K562 (cell line): Measurements from ENCODE around the gene DIMT1. TPM values are rescaled to one million over a fixed set of nuclear protein-coding genes. Genes with fewer than 3 reads are reported as not detected.

ENCODE experiments used
- ATAC-seq: fragments of 200-7000 bp; cut with Tn5 transposase; 3 replicates; pipeline ENCODE4 v1.9.1; 2020; ENCODE audit warnings: moderate library complexity
- BruUV-seq: library from RNA; stranded (reverse); fragments of 400-500 nt; replicated peaks from 2 replicates; lab custom pipeline; 2021; lab: Mats Ljungman, UMichigan
- CTCF ChIA-PET: fragments of 300-600 bp; formaldehyde crosslinking; extraction: SDS; loops from one replicate; lab custom pipeline; 2021; ENCODE audit warnings: low intra/inter-chr PET ratio; lab: Yijun Ruan, JAX
- POLR2A ChIA-PET: fragments of 300-600, 350-650 bp; sonication (Branson Sonifier 250); formaldehyde crosslinking; extraction: SDS; loops from one replicate; lab custom pipeline; 2021; ENCODE audit warnings: antibody characterized with exemption, inconsistent platforms; lab: Yijun Ruan, JAX
- DNase-seq, 4 experiments: peaks; one replicate each; pipeline versions ENCODE4 v3.0.0 to v3.0.0-alpha.2; 2011 to 2018; ENCODE audit warnings: low spot score in 3 of 4, mixed read lengths in 3 of 4; ENCODE audit errors: extremely low read depth in 1 of 4
- FAIRE-seq: peaks from 2 replicates; lab custom pipeline; 2011; peaks lifted over from hg19 to GRCh38; lab: Jason Lieb, UNC
- H2AFZ ChIP-seq: 2 replicates; pipeline ENCODE4 v1.6.0; 2011; ENCODE audit warnings: low read depth, low read length, control low read depth, inconsistent platforms
- H3K27ac ChIP-seq: fragments of 200-600 bp; 3 replicates; pipeline ENCODE4 v1.8.0; 2011; ENCODE audit warnings: low read depth, mild to moderate bottlenecking, control low read depth, inconsistent platforms, low read length, moderate library complexity, mixed read lengths; ENCODE audit errors: extremely low read depth
- H3K27me3 ChIP-seq, 2 experiments: fragments of 300-600 bp in 1 of 2; 2 replicates in 1 of 2; 3 replicates in 1 of 2; pipeline versions ENCODE4 v1.6.0 to v1.8.0; 2011; ENCODE audit warnings: inconsistent platforms in 2 of 2, low read length in 2 of 2, mild to moderate bottlenecking in 1 of 2, mixed read lengths in 1 of 2, moderate library complexity in 1 of 2; ENCODE audit not compliant: control insufficient read depth in 2 of 2, insufficient read depth in 2 of 2
- H3K36me3 ChIP-seq: fragments of 300-600 bp; 3 replicates; pipeline ENCODE4 v1.8.0; 2011; ENCODE audit warnings: mild to moderate bottlenecking, low read length, inconsistent platforms; ENCODE audit not compliant: control insufficient read depth, insufficient read depth
- H3K4me1 ChIP-seq, 2 experiments: fragments of 200-600 bp in 1 of 2; replicated peaks in 1 of 2; 2 replicates in 1 of 2; 3 replicates in 1 of 2; pipeline versions ENCODE4 v1.5.1 to v1.8.0; 2011; ENCODE audit warnings: inconsistent platforms in 2 of 2, low read length in 2 of 2, mild to moderate bottlenecking in 1 of 2, mixed read lengths in 1 of 2, moderate library complexity in 1 of 2; ENCODE audit not compliant: control insufficient read depth in 2 of 2, insufficient read depth in 2 of 2
- H3K4me2 ChIP-seq: 2 replicates; pipeline ENCODE4 v1.6.1; 2011; ENCODE audit warnings: low read length, control low read depth, inconsistent platforms, mixed read lengths; ENCODE audit not compliant: insufficient read depth
- H3K4me3 ChIP-seq: fragments of 200-600 bp; sonication (generic), shearing (Covaris generic); 2 replicates; pipeline ENCODE4 v1.5.1; 2016; ENCODE audit warnings: control low read depth, inconsistent platforms
- H3K79me2 ChIP-seq: fragments of 200-600 bp; 3 replicates; pipeline ENCODE4 v1.8.0; 2011; ENCODE audit warnings: low read length, inconsistent platforms; ENCODE audit not compliant: control insufficient read depth, insufficient read depth
- H3K9ac ChIP-seq, 2 experiments: 2 replicates each; pipeline versions ENCODE4 v1.6.0 to v1.6.1; 2011; ENCODE audit warnings: low read depth in 2 of 2, low read length in 2 of 2, control low read depth in 1 of 2, inconsistent platforms in 1 of 2, mild to moderate bottlenecking in 1 of 2, mixed read lengths in 1 of 2; ENCODE audit not compliant: insufficient read depth in 1 of 2
- H3K9me1 ChIP-seq: one replicate; pipeline ENCODE4 v1.6.0; 2011; ENCODE audit warnings: inconsistent platforms, mild to moderate bottlenecking, low read length, moderate library complexity; ENCODE audit not compliant: control insufficient read depth, insufficient read depth
- H3K9me3 ChIP-seq: replicated peaks from 2 replicates; pipeline ENCODE4 v1.5.1; 2011; ENCODE audit warnings: low read depth, low read length, inconsistent platforms; ENCODE audit not compliant: control insufficient read depth, insufficient read depth
- H4K20me1 ChIP-seq: replicated peaks from 2 replicates; pipeline ENCODE4 v1.6.1; 2011; ENCODE audit warnings: low read length, inconsistent platforms, mixed read lengths; ENCODE audit not compliant: control insufficient read depth, insufficient read depth
- E2F5 ChIP-seq: sonication (generic); formaldehyde crosslinking; IDR thresholded peaks from 2 replicates; pipeline ENCODE4 v1.8.0; 2022; ENCODE audit warnings: mild to moderate bottlenecking, missing genetic modification reagents
- NFYB ChIP-seq: IDR thresholded peaks from 2 replicates; pipeline ENCODE4 v1.6.1; 2011; ENCODE audit warnings: mild to moderate bottlenecking, moderate library complexity; ENCODE audit not compliant: insufficient read length; ENCODE audit errors: extremely low read depth
- ZBTB33 ChIP-seq: sonication (generic); formaldehyde crosslinking; IDR thresholded peaks from 2 replicates; pipeline ENCODE4 v1.8.1; 2023; ENCODE audit warnings: mild to moderate bottlenecking, missing genetic modification reagents
- ZNF133 ChIP-seq: fragments of 250-450 bp; sonication (Bioruptor Pico); IDR thresholded peaks from 2 replicates; pipeline ENCODE4 v1.4.0; 2020; ENCODE audit warnings: mild to moderate bottlenecking
- ZNF316 ChIP-seq: fragments of 450-650 bp; IDR thresholded peaks from 2 replicates; pipeline ENCODE4 v1.6.1; 2016
- ZNF561 ChIP-seq: fragments of 450-650 bp; formaldehyde crosslinking; conservative IDR thresholded peaks from 2 replicates; pipeline ENCODE4 v1.4.0; 2020; ENCODE audit warnings: mild to moderate bottlenecking, moderate library complexity
- ZNF583 ChIP-seq: fragments of 250-450 bp; sonication (Bioruptor Pico); IDR thresholded peaks from 2 replicates; pipeline ENCODE4 v1.4.0; 2020
- WGBS: fragments of 100-300 bp; shearing (Covaris generic); methylation state at CpG from one replicate; pipeline ENCODE4 v1.1.6; 2016; ENCODE audit warnings: low coverage, mixed read lengths; ENCODE audit not compliant: insufficient coverage; ENCODE audit errors: missing lambda C conversion rate; 5-methylcytosine and 5-hydroxymethylcytosine counted together
- in situ Hi-C: fragments of 300-500 bp; cut with MboI; formaldehyde crosslinking; loops from 4 replicates; pipeline ENCODE4 v1.15.0; 2018; ENCODE audit warnings: inconsistent platforms, mixed read lengths
- intact Hi-C: fragments of 100-400 bp; cut with micrococcal nuclease; formaldehyde crosslinking; loops from 2 replicates; pipeline ENCODE4 v1.14.2; 2022
- polyA plus RNA-seq, 8 experiments: library from polyadenylated mRNA; depleted of rRNA in 4 of 8; stranded (reverse) in 5 of 8; unstranded in 3 of 8; fragments of >200 nt; fragmentation: Nextera tagmentation in 2 of 8; fragmentation: Illumina TruSeq in 1 of 8; extraction: Ambion mirVana in 2 of 8; extraction: Trizol in 1 of 8; gene quantifications; 2 replicates each; pipeline versions ENCODE4 v1.2.1 to v1.2.3, GENCODE V29; 2011 to 2014; ENCODE audit warnings: inconsistent platforms in 1 of 8, missing spikeins in 1 of 8
- total RNA-seq, 7 experiments: library from RNA; depleted of rRNA in 6 of 7; stranded (reverse); fragments of >200 nt in 6 of 7; fragmentation: Illumina TruSeq in 2 of 7; extraction: Trizol in 2 of 7; gene quantifications; 2 replicates each; pipeline versions ENCODE4 v1.2.1 to v1.2.3, GENCODE V29; 2011 to 2021; ENCODE audit warnings: low replicate concordance in 1 of 7

The DIMT1 gene
- total and polyA plus RNA-seq, 9 of the 15 experiments (the other 6 are each of a cell fraction or from before 2014, with no cell fraction given), result 28.9 to 85.3 (median 54.1) TPM

- Histone ChIP-seq H3K9me3 (no peaks in the 10 kb centered on the region), H3K27me3 (no peaks in the 10 kb centered on the region), H3K79me2 (no peaks in the 10 kb centered on the region), H3K27ac (no peak overlapping the region), H3K9me1 (no peaks in the 10 kb centered on the region), H4K20me1 (no peaks in the 10 kb centered on the region), H3K36me3 (peaks cover 79% of the 10 kb centered on the region), H2AFZ (no peak overlapping the region), H3K9ac (no peak overlapping the region), H3K4me3 (no peak overlapping the region), H3K4me2 (no peak overlapping the region), H3K4me1 (no peaks in the 10 kb centered on the region)
- ChIA-PET CTCF (no interaction called here), POLR2A (interaction anchor here (1.0 to 1.3 kb wide), 3 partner anchors 10 to 36 kb away, joined by 3 to 4 read pairs (median 3); no protein-coding TSS in a partner anchor)
- TF ChIP-seq ZBTB33 (no peak), E2F5 (no peak), ZNF561 (no peak), ZNF316 (no peak), ZNF133 (no peak), NFYB (no peak), ZNF583 (CRISPR knock-in tag) (no peak)
- BruUV-seq, result no TSS peak
- ATAC-seq, result no peak
- intact Hi-C loops, result no loop called here
- DNase-seq, result no peak
- in situ Hi-C loops, result no loop called here
- WGBS, result 96% methylated on average over 2 of the region's 2 CpGs
- FAIRE-seq, result no peak
Observed at GRCh38 chr5:62369039-62369438, 34.7 kb downstream of the DIMT1 start.
